ENCODE measurements around the gene CXCR4.

- TF ChIP-seq EZH2 (IDR thresholded peaks at IDR 0.05), result no peak
- TF ChIP-seq FOXP2 (optimal IDR thresholded peaks at IDR 0.05; ENCODE audit: control extremely low read depth, extremely low read length, insufficient read depth), result no peak
- no peak for TF ChIP-seq POLR2AphosphoS5 (IDR thresholded peaks at IDR 0.05; ENCODE audit: borderline replicate concordance, low read depth, low read length)
These were observed 12.6 kb upstream of the CXCR4 start for GRCh38 chr2:136130511-136130910.

All from SK-N-MC (cell line).